Ovary (tissue), 3 donors: ENCODE data around the gene NUMA1.

ENCODE experiments used
- CTCF ChIP-seq, 3 donors: fragments of 450-650 bp in 2 of 3; fragments of 200-600 bp in 1 of 3; IDR thresholded peaks; one replicate each; pipeline versions ENCODE4 v1.5.1 to v1.8.0; 2016 to 2022; ENCODE audit warnings: antibody characterized with exemption in 3 of 3, mild to moderate bottlenecking in 1 of 3
- EP300 ChIP-seq: sonication (generic); formaldehyde crosslinking; IDR thresholded peaks from one replicate; pipeline ENCODE4 v1.6.1; 2017; ENCODE audit warnings: antibody characterized with exemption
- POLR2A ChIP-seq: fragments of 450-650 bp; IDR thresholded peaks from one replicate; pipeline ENCODE4 v1.6.1; 2017; ENCODE audit warnings: antibody characterized with exemption, mild to moderate bottlenecking, moderate library complexity
- donor health status: DM: no; HTN: no; CAD: no.

- no peak for TF ChIP-seq CTCF (IDR thresholded peaks at IDR 0.05)
- no peak for TF ChIP-seq EP300
- no peak for TF ChIP-seq POLR2A
Measured at GRCh38 chr11:72036687-72037086, 43.7 kb downstream of the NUMA1 start.
